HepG2 (cell line): ENCODE measurements around the gene CDA. TPM values are rescaled to one million over a fixed set of nuclear protein-coding genes. Genes with fewer than 3 reads are reported as not detected.

Experiments
- ATF7 ChIP-seq, 2 experiments: fragments of 450-650 bp in 1 of 2; sonication (generic) in 1 of 2; formaldehyde crosslinking in 1 of 2; IDR thresholded peaks; 2 replicates each; pipeline versions ENCODE4 v1.4.0 to v1.6.1; 2016 to 2020; ENCODE audit warnings: antibody characterized with exemption in 1 of 2, mild to moderate bottlenecking in 1 of 2, missing genetic modification reagents in 1 of 2
- CEBPB ChIP-seq: IDR thresholded peaks from 2 replicates; pipeline ENCODE4 v1.6.1; 2011; ENCODE audit warnings: low read depth, low read length, improper control_type of control experiment, borderline replicate concordance
- E2F2 ChIP-seq: sonication (generic); formaldehyde crosslinking; IDR thresholded peaks from 2 replicates; pipeline ENCODE4 v1.4.0; 2020; ENCODE audit warnings: missing genetic modification reagents, borderline replicate concordance
- EEA1 ChIP-seq: sonication (generic); formaldehyde crosslinking; IDR thresholded peaks from 2 replicates; pipeline ENCODE4 v1.5.1; 2020; ENCODE audit warnings: mild to moderate bottlenecking, missing genetic modification reagents, borderline replicate concordance
- GATAD2A ChIP-seq: IDR thresholded peaks from 2 replicates; pipeline ENCODE4 v1.6.1; 2016
- IRF2 ChIP-seq: IDR thresholded peaks from 2 replicates; pipeline ENCODE4 v1.6.1; 2018; ENCODE audit warnings: missing genetic modification reagents, missing compliant biosample characterization
- KLF6 ChIP-seq: IDR thresholded peaks from 2 replicates; pipeline ENCODE4 v1.8.0; 2016; ENCODE audit warnings: missing biosample characterization, missing genetic modification reagents
- KMT2A ChIP-seq: sonication (generic); formaldehyde crosslinking; IDR thresholded peaks from 2 replicates; pipeline ENCODE4 v1.4.0; 2020; ENCODE audit warnings: missing genetic modification reagents
- MAZ ChIP-seq, 2 experiments: sonication (generic) in 1 of 2; formaldehyde crosslinking in 1 of 2; IDR thresholded peaks; 2 replicates each; pipeline versions ENCODE4 v1.5.0 to v1.6.1; 2012 to 2020; ENCODE audit warnings: low read depth in 2 of 2, mild to moderate bottlenecking in 2 of 2, borderline replicate concordance in 1 of 2, improper control_type of control experiment in 1 of 2, low read length in 1 of 2, missing genetic modification reagents in 1 of 2, moderate library complexity in 1 of 2
- MEIS1 ChIP-seq: sonication (generic); formaldehyde crosslinking; IDR thresholded peaks from 2 replicates; pipeline ENCODE4 v1.9.0; 2021; ENCODE audit warnings: mild to moderate bottlenecking, missing genetic modification reagents, moderate library complexity, borderline replicate concordance
- NCOA1 ChIP-seq: sonication (generic); formaldehyde crosslinking; IDR thresholded peaks from 2 replicates; pipeline ENCODE4 v1.9.0; 2021; ENCODE audit warnings: missing genetic modification reagents
- NFE2L1 ChIP-seq: sonication (generic); formaldehyde crosslinking; IDR thresholded peaks from 2 replicates; pipeline ENCODE4 v1.4.0; 2020; ENCODE audit warnings: missing genetic modification reagents, mild to moderate bottlenecking, borderline replicate concordance
- NR2F2 ChIP-seq: IDR thresholded peaks from 2 replicates; pipeline ENCODE4 v1.6.1; 2012; ENCODE audit warnings: low read depth, inconsistent platforms, borderline replicate concordance
- TBL1XR1 ChIP-seq: fragments of 150-350 bp; IDR thresholded peaks from 2 replicates; pipeline ENCODE4 v1.6.1; 2014; ENCODE audit warnings: borderline replicate concordance, low read length; ENCODE audit not compliant: partially characterized antibody
- TGIF2 ChIP-seq: IDR thresholded peaks from 2 replicates; pipeline ENCODE4 v1.6.1; 2016; ENCODE audit warnings: control low read depth, missing compliant biosample characterization
- ZGPAT ChIP-seq: IDR thresholded peaks from 2 replicates; pipeline ENCODE4 v1.6.1; 2016; ENCODE audit warnings: mild to moderate bottlenecking
- ZNF230 ChIP-seq: sonication (generic); formaldehyde crosslinking; IDR thresholded peaks from 2 replicates; pipeline ENCODE4 v1.4.0; 2020; ENCODE audit warnings: mild to moderate bottlenecking, missing genetic modification reagents
- ZNF232 ChIP-seq: sonication (generic); formaldehyde crosslinking; IDR thresholded peaks from 2 replicates; pipeline ENCODE4 v1.4.0; 2020; ENCODE audit warnings: missing genetic modification reagents, borderline replicate concordance
- ZNF235 ChIP-seq: sonication (generic); formaldehyde crosslinking; IDR thresholded peaks from 2 replicates; pipeline ENCODE4 v1.8.1; 2023; ENCODE audit warnings: mild to moderate bottlenecking, missing genetic modification reagents, borderline replicate concordance
- ZNF484 ChIP-seq: sonication (generic); formaldehyde crosslinking; IDR thresholded peaks from 2 replicates; pipeline ENCODE4 v1.5.1; 2020; ENCODE audit warnings: mild to moderate bottlenecking, low read depth, missing genetic modification reagents, borderline replicate concordance
- polyA plus RNA-seq, 8 experiments: library from polyadenylated mRNA; depleted of rRNA in 3 of 8; stranded (reverse) in 7 of 8; unstranded in 1 of 8; fragments of >200 nt; fragmentation: Illumina TruSeq in 4 of 8; extraction: Trizol in 4 of 8; gene quantifications; 2 replicates each; pipeline versions ENCODE4 v1.2.1 to v1.2.3, GENCODE V29; 2011 to 2016; ENCODE audit warnings: low read depth in 4 of 8, missing spikeins in 1 of 8, mixed read lengths in 1 of 8; ENCODE audit not compliant: insufficient read depth in 1 of 8
- total RNA-seq, 5 experiments: library from RNA; depleted of rRNA; stranded (reverse); fragments of >200 nt; fragmentation: Illumina TruSeq; extraction: Trizol; gene quantifications; 2 replicates each; pipeline ENCODE4 v1.2.3, GENCODE V29; 2016; ENCODE audit warnings: low read depth in 1 of 5
- TF ChIP-seq, protein P1 (sequence below): sonication (generic); formaldehyde crosslinking; IDR thresholded peaks from 2 replicates; pipeline ENCODE4 v1.4.0; 2020; ENCODE audit warnings: mild to moderate bottlenecking, missing genetic modification reagents
- TF ChIP-seq, protein P2 (sequence below): sonication (generic); formaldehyde crosslinking; IDR thresholded peaks from 2 replicates; pipeline ENCODE4 v1.8.0; 2022; ENCODE audit warnings: mild to moderate bottlenecking, missing genetic modification reagents, moderate library complexity
- TF ChIP-seq, protein P3 (sequence below): IDR thresholded peaks from 2 replicates; pipeline ENCODE4 v1.6.1; 2016; ENCODE audit warnings: low read depth, borderline replicate concordance

CDA gene
- total and polyA plus RNA-seq, 2 of the 13 experiments (the other 11 are each of a cell fraction or from before 2014, with no cell fraction given): 0.66 to 2.1 TPM

DNA sequence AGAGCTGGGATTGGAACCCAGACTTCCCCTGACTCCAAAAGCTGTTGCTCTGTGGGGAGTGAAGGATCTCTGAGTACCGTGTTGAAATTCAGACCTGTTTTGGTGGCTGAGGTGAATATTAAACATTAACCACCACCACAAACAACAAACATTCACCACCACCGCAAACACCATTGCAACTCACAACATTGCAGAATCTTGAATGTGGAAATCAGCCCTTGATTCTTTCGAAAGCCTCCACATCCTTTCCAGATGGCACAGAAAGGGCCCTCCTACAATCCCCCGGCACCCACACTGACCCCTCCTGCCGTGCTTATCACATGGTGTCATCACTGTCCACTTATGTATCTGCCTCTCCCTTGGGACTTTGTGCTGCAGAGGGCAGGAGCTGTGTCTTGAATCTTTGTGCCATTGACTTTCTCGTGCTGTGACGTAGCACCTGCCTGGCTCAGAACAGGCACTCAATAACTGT is 1.4 kb downstream of the CDA start (continued):
- no peak for TF ChIP-seq ZNF232 (CRISPR knock-in tag)
- TF ChIP-seq NCOA1 (CRISPR knock-in tag): no peak
- TF ChIP-seq, protein P1, sequence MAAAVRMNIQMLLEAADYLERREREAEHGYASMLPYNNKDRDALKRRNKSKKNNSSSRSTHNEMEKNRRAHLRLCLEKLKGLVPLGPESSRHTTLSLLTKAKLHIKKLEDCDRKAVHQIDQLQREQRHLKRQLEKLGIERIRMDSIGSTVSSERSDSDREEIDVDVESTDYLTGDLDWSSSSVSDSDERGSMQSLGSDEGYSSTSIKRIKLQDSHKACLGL (CRISPR knock-in tag): no peak
- 0 out of 2 replicates have a peak, but pooled peaks have one; percentile 17 for TF ChIP-seq ZGPAT (CRISPR knock-in tag)
- TF ChIP-seq ZNF484 (CRISPR knock-in tag): no peak
- TF ChIP-seq NR2F2: no peak
- no peak for TF ChIP-seq ZNF235
- no peak for TF ChIP-seq E2F2 (CRISPR knock-in tag)
- no peak for TF ChIP-seq NFE2L1
- TF ChIP-seq TBL1XR1: no peak
- TF ChIP-seq KMT2A (CRISPR knock-in tag): no peak
- TF ChIP-seq MEIS1 (CRISPR knock-in tag): no peak
- TF ChIP-seq EEA1: no peak
- no peak for TF ChIP-seq ZNF230 (CRISPR knock-in tag)
- 0 out of 2 replicates have a peak, but pooled peaks have one; percentile 19 for TF ChIP-seq KLF6 (CRISPR knock-in tag)
- TF ChIP-seq GATAD2A: peak; percentile 71
- TF ChIP-seq CEBPB: peak; percentile 79; the same call in 1 of the 2 replicates
- TF ChIP-seq, protein P2, sequence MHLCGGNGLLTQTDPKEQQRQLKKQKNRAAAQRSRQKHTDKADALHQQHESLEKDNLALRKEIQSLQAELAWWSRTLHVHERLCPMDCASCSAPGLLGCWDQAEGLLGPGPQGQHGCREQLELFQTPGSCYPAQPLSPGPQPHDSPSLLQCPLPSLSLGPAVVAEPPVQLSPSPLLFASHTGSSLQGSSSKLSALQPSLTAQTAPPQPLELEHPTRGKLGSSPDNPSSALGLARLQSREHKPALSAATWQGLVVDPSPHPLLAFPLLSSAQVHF (CRISPR knock-in tag): no peak
- no peak for TF ChIP-seq IRF2 (CRISPR knock-in tag)
- TF ChIP-seq TGIF2: no peak
- TF ChIP-seq, protein P3, sequence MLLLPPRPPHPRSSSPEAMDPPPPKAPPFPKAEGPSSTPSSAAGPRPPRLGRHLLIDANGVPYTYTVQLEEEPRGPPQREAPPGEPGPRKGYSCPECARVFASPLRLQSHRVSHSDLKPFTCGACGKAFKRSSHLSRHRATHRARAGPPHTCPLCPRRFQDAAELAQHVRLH (CRISPR knock-in tag): no peak
- no peak for TF ChIP-seq MAZ (IDR thresholded peaks at IDR 0.05; ENCODE audit: borderline replicate concordance, low read depth, low read length)
- TF ChIP-seq MAZ (CRISPR knock-in tag; IDR thresholded peaks at IDR 0.05; ENCODE audit: low read depth): 0 out of 2 replicates have a peak, but pooled peaks have one; percentile 35
- no peak for TF ChIP-seq ATF7 (IDR thresholded peaks at IDR 0.05)
- TF ChIP-seq ATF7 (CRISPR knock-in tag; IDR thresholded peaks at IDR 0.05): no peak
